GM12878 (cell line): ENCODE results near the gene DIPK1A. TPM values are rescaled to one million over a fixed set of nuclear protein-coding genes. Genes with fewer than 3 reads are reported as not detected.

ENCODE experiments used
- ATAC-seq: fragments of 200-7000 bp; cut with Tn5 transposase; 3 replicates; pipeline ENCODE4 v1.9.1; 2020; ENCODE audit warnings: mild to moderate bottlenecking, moderate library complexity
- BruUV-seq: library from RNA; stranded (reverse); fragments of 400-500 nt; replicated peaks from 2 replicates; lab custom pipeline; 2021; lab: Mats Ljungman, UMichigan
- CTCF ChIA-PET: fragments of 300-600 bp; sonication (Branson Sonifier 250); formaldehyde crosslinking; extraction: SDS; loops from one replicate; lab custom pipeline; 2021; ENCODE audit warnings: inconsistent platforms; lab: Yijun Ruan, JAX
- POLR2A ChIA-PET: fragments of 350-600 bp; formaldehyde crosslinking; extraction: SDS; loops from one replicate; lab custom pipeline; 2021; ENCODE audit warnings: inconsistent platforms; lab: Charles Lee
- RAD21 ChIA-PET: fragments of 300-600 bp; sonication (Branson Sonifier 250); formaldehyde crosslinking; loops from one replicate; lab custom pipeline; 2023; ENCODE audit warnings: antibody characterized with exemption; ENCODE audit not compliant: unreplicated experiment; lab: Charles Lee
- SMC1A ChIA-PET: fragments of 300-600 bp; sonication (Branson Sonifier 250); formaldehyde crosslinking; loops from one replicate; lab custom pipeline; 2023; ENCODE audit not compliant: unreplicated experiment, uncharacterized antibody; lab: Charles Lee
- DNase-seq: peaks from one replicate; pipeline ENCODE4 v3.0.0-alpha.2; 2011; ENCODE audit warnings: low read depth, low spot score
- FAIRE-seq: peaks from 3 replicates; lab custom pipeline; 2011; peaks lifted over from hg19 to GRCh38; lab: Jason Lieb, UNC
- H2AFZ ChIP-seq: 2 replicates; pipeline ENCODE4 v1.6.0; 2011; ENCODE audit warnings: low read depth, low read length, control low read depth; ENCODE audit not compliant: control insufficient read depth
- H3K27ac ChIP-seq: 2 replicates; pipeline ENCODE4 v1.5.1; 2011; ENCODE audit warnings: control low read depth; ENCODE audit not compliant: control insufficient read depth, insufficient read depth
- H3K27me3 ChIP-seq, 2 experiments: replicated peaks in 1 of 2; 2 replicates each; pipeline versions ENCODE4 v1.6.0 to v1.6.1; 2011; ENCODE audit warnings: low read length in 1 of 2; ENCODE audit not compliant: control insufficient read depth in 2 of 2, insufficient read depth in 2 of 2
- H3K36me3 ChIP-seq, 2 experiments: 2 replicates each; pipeline ENCODE4 v1.5.1; 2011; ENCODE audit warnings: low read length in 1 of 2; ENCODE audit not compliant: control insufficient read depth in 2 of 2, insufficient read depth in 2 of 2
- H3K4me1 ChIP-seq: 2 replicates; pipeline ENCODE4 v1.6.1; 2011; ENCODE audit warnings: mild to moderate bottlenecking, low read length, moderate library complexity, mixed read lengths; ENCODE audit not compliant: control insufficient read depth, insufficient read depth
- H3K4me2 ChIP-seq: 2 replicates; pipeline ENCODE4 v1.6.0; 2011; ENCODE audit warnings: control low read depth; ENCODE audit not compliant: control insufficient read depth, insufficient read depth
- H3K4me3 ChIP-seq: fragments of 200-600 bp; sonication (generic); 2 replicates; pipeline ENCODE4 v1.5.1; 2016
- H3K79me2 ChIP-seq: 2 replicates; pipeline ENCODE4 v1.6.0; 2011; ENCODE audit warnings: low read length; ENCODE audit not compliant: control insufficient read depth, insufficient read depth
- H3K9ac ChIP-seq: 2 replicates; pipeline ENCODE4 v1.8.0; 2011; ENCODE audit warnings: low read length, control low read depth, mixed read lengths; ENCODE audit not compliant: control insufficient read depth, insufficient read depth
- H3K9me3 ChIP-seq: replicated peaks from 3 replicates; pipeline ENCODE4 v1.5.1; 2011; ENCODE audit warnings: mild to moderate bottlenecking, low read length; ENCODE audit not compliant: control insufficient read depth, insufficient read depth
- H4K20me1 ChIP-seq: 2 replicates; pipeline ENCODE4 v1.6.0; 2011; ENCODE audit not compliant: control insufficient read depth, insufficient read depth
- ETV6 ChIP-seq, 2 experiments: fragments of 450-650 bp in 1 of 2; IDR thresholded peaks in 1 of 2; conservative IDR thresholded peaks in 1 of 2; 2 replicates each; pipeline ENCODE4 v1.6.1; 2014; ENCODE audit warnings: antibody characterized with exemption in 1 of 2, borderline replicate concordance in 1 of 2, low read depth in 1 of 2, mild to moderate bottlenecking in 1 of 2, moderate library complexity in 1 of 2
- KAT2A ChIP-seq: conservative IDR thresholded peaks from 2 replicates; pipeline ENCODE4 v1.6.1; 2011; ENCODE audit warnings: low read depth, low read length; ENCODE audit not compliant: control insufficient read depth
- NFXL1 ChIP-seq: fragments of 450-650 bp; IDR thresholded peaks from 2 replicates; pipeline ENCODE4 v1.6.1; 2017; ENCODE audit warnings: antibody characterized with exemption, mild to moderate bottlenecking, borderline replicate concordance
- NKRF ChIP-seq: fragments of 450-650 bp; conservative IDR thresholded peaks from 2 replicates; pipeline ENCODE4 v1.6.1; 2017; ENCODE audit warnings: mild to moderate bottlenecking, moderate library complexity
- RUNX3 ChIP-seq: IDR thresholded peaks from 2 replicates; pipeline ENCODE4 v1.6.1; 2012; ENCODE audit warnings: low read length, inconsistent platforms
- STAT3 ChIP-seq: IDR thresholded peaks from 2 replicates; pipeline ENCODE4 v1.6.1; 2011; ENCODE audit warnings: low read depth, low read length, improper control_type of control experiment
- USF1 ChIP-seq: IDR thresholded peaks from 2 replicates; pipeline ENCODE4 v1.6.1; 2011; ENCODE audit warnings: borderline replicate concordance, low read depth, mild to moderate bottlenecking, moderate library complexity, mixed read lengths, low read length; ENCODE audit not compliant: insufficient read depth; ENCODE audit errors: extremely low read length
- WRNIP1 ChIP-seq: IDR thresholded peaks from 2 replicates; pipeline ENCODE4 v1.6.1; 2011; ENCODE audit warnings: low read depth, low read length, improper control_type of control experiment, borderline replicate concordance
- ZNF24 ChIP-seq: fragments of 450-650 bp; IDR thresholded peaks from 2 replicates; pipeline ENCODE4 v1.6.1; 2017; ENCODE audit warnings: antibody characterized with exemption, mild to moderate bottlenecking
- WGBS: methylation state at CpG from one replicate; pipeline ENCODE4 v1.1.6; 2016; ENCODE audit warnings: low lambda C conversion rate; ENCODE audit not compliant: insufficient replicate concordance, insufficient coverage; ENCODE audit errors: missing lambda C conversion rate; 5-methylcytosine and 5-hydroxymethylcytosine counted together
- in situ Hi-C: fragments of 300-500 bp; cut with MboI; formaldehyde crosslinking; loops from 9 replicates; pipeline ENCODE4 v1.14.3; 2018; ENCODE audit warnings: mixed read lengths
- intact Hi-C: fragments of 100-400 bp; cut with micrococcal nuclease; formaldehyde crosslinking; loops from one replicate; pipeline ENCODE4 v1.14.2; 2022; ENCODE audit not compliant: unreplicated experiment
- polyA plus RNA-seq, 11 experiments: library from polyadenylated mRNA; depleted of rRNA in 4 of 11; unstranded in 6 of 11; stranded (reverse) in 5 of 11; fragments of >200 nt; fragmentation: Nextera tagmentation in 4 of 11; fragmentation: Illumina TruSeq in 1 of 11; extraction: Ambion mirVana in 4 of 11; extraction: Trizol in 1 of 11; gene quantifications; 1 replicate in 1 of 11; 2 replicates in 10 of 11; pipeline versions ENCODE4 v1.2.1 to v1.2.3, GENCODE V29; 2011 to 2016; ENCODE audit warnings: inconsistent platforms in 2 of 11, missing spikeins in 2 of 11, low read depth in 1 of 11
- total RNA-seq, 4 experiments: library from RNA; depleted of rRNA in 3 of 4; stranded (reverse); fragments of >200 nt in 3 of 4; fragmentation: Illumina TruSeq in 1 of 4; extraction: Trizol in 1 of 4; gene quantifications; 2 replicates each; pipeline versions ENCODE4 v1.2.1 to v1.2.3, GENCODE V29; 2013 to 2021
- TF ChIP-seq, protein P1 (sequence below): fragments of 450-650 bp; formaldehyde crosslinking; IDR thresholded peaks from 2 replicates; pipeline ENCODE4 v1.4.0; 2020; ENCODE audit warnings: mild to moderate bottlenecking, moderate library complexity

Gene DIPK1A
- total and polyA plus RNA-seq, 10 of the 15 experiments (the other 5 are each of a cell fraction or from before 2014, with no cell fraction given), result 4.9 to 15.0 (median 9.7) TPM

DNA sequence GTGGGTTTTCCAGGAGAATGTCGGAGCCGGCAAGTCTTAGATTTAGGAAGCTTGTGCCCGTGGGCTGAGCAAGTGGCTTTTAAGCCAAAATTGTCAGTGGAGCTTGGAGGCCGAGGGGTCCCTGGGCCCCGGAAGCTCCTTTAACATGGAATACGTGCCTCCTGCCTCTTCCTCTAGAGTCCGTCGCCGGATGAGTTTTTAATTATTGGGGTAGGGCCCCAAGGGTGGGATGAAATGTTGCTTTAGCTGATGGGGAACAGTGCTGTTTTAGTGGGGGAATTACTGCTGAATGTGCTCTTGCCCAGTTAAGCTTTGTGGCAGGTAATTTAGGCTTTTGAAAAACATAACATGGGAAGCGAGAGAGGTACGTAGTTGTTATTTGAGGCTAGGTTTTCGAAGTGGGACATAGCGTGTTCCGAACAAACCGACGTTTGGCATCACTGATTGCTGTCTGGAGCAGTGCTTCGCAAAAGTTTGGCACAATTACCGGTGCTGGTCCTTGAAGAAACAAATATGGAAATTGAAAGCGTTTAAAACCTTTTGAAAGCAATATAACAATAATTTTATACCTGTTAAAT lies 128.6 kb downstream of the DIPK1A start:
- peak overlapping the region; percentile 97 for H3K4me3 ChIP-seq
- H3K4me2 ChIP-seq, result peak overlapping the region; percentile 85
- no peaks in the 10 kb centered on the region for H3K4me1 ChIP-seq
- SMC1A ChIA-PET, result interaction anchor here (1.0 to 1.6 kb wide), 4 partner anchors 124 to 181 kb away, joined by 3 to 4 read pairs (median 4); no protein-coding TSS in a partner anchor
- intact Hi-C loops, result loop anchor here (2.0 to 10.0 kb wide), 4 partner anchors 20 to 535 kb away; partner anchors contain the start of genes DR1, GLMN and RPAP2
- H3K9me3 ChIP-seq, result no peaks in the 10 kb centered on the region
- TF ChIP-seq ETV6 (conservative IDR thresholded peaks at IDR 0.05 in 1 of 2, IDR thresholded peaks at IDR 0.05 in 1 of 2; ENCODE audit: borderline replicate concordance in 1 of 2, low read depth in 1 of 2) (peak in 1 of 2 experiments; percentile 5; a peak in 1 of 4 replicates), WRNIP1 (peak; percentile 96; the same call in 1 of the 2 replicates), NFXL1 (no peak), ZNF24 (no peak), STAT3 (no peak), NKRF (no peak), KAT2A (no peak), RUNX3 (no peak), USF1 (no peak)
- TF ChIP-seq, protein P1, sequence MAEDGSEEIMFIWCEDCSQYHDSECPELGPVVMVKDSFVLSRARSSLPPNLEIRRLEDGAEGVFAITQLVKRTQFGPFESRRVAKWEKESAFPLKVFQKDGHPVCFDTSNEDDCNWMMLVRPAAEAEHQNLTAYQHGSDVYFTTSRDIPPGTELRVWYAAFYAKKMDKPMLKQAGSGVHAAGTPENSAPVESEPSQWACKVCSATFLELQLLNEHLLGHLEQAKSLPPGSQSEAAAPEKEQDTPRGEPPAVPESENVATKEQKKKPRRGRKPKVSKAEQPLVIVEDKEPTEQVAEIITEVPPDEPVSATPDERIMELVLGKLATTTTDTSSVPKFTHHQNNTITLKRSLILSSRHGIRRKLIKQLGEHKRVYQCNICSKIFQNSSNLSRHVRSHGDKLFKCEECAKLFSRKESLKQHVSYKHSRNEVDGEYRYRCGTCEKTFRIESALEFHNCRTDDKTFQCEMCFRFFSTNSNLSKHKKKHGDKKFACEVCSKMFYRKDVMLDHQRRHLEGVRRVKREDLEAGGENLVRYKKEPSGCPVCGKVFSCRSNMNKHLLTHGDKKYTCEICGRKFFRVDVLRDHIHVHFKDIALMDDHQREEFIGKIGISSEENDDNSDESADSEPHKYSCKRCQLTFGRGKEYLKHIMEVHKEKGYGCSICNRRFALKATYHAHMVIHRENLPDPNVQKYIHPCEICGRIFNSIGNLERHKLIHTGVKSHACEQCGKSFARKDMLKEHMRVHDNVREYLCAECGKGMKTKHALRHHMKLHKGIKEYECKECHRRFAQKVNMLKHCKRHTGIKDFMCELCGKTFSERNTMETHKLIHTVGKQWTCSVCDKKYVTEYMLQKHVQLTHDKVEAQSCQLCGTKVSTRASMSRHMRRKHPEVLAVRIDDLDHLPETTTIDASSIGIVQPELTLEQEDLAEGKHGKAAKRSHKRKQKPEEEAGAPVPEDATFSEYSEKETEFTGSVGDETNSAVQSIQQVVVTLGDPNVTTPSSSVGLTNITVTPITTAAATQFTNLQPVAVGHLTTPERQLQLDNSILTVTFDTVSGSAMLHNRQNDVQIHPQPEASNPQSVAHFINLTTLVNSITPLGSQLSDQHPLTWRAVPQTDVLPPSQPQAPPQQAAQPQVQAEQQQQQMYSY (CRISPR knock-in tag), result no peak
- no peaks in the 10 kb centered on the region; the same call in 1 of the 2 replicates for H4K20me1 ChIP-seq
- RAD21 ChIA-PET, result interaction anchor here (0.8 to 1.9 kb wide), 5 partner anchors 123 to 230 kb away, joined by 3 to 7 read pairs (median 5); partner anchors contain the start of gene DIPK1A
- WGBS, result 1% methylated on average over 19 of the region's 19 CpGs
- BruUV-seq, result no TSS peak
- peaks cover 58% of the 10 kb centered on the region for H3K79me2 ChIP-seq
- CTCF ChIA-PET, result interaction anchor here (0.7 to 2.5 kb wide), 18 partner anchors 9 to 522 kb away, joined by 3 to 14 read pairs (median 4); partner anchors contain the start of gene DIPK1A
- peaks cover 3 to 23% of the 10 kb centered on the region in 2 experiments; a peak in 3 of 4 replicates for H3K36me3 ChIP-seq
- peak; percentile 1; the same call in 1 of the 3 replicates for ATAC-seq
- POLR2A ChIA-PET, result interaction anchor here (0.6 to 1.5 kb wide), 6 partner anchors 8 to 151 kb away, joined by 3 to 6 read pairs (median 4); no protein-coding TSS in a partner anchor
- H2AFZ ChIP-seq, result no peak overlapping the region
- H3K27ac ChIP-seq, result peak overlapping the region; percentile 95
- no peak for DNase-seq
- in situ Hi-C loops, result no loop called here
- no peaks in the 10 kb centered on the region for H3K27me3 ChIP-seq
- FAIRE-seq, result no peak
- H3K9ac ChIP-seq, result peak overlapping the region; percentile 94
